GM08714 (cell line): ENCODE results near the gene RGS2.

Source experiments
- H3K4me3 ChIP-seq: fragments of 200-500 bp; sonication (Bioruptor generic); 2 replicates; pipeline ENCODE4 v1.5.1; 2014; ENCODE audit warnings: mild to moderate bottlenecking, low read length, inconsistent platforms
- ZNF274 ChIP-seq: IDR thresholded peaks from 2 replicates; pipeline ENCODE4 v1.6.1; 2012; ENCODE audit warnings: mild to moderate bottlenecking, low read depth, low read length

RGS2 gene

GRCh38 chr1:192786576-192786975, 22.3 kb upstream of the RGS2 start:
- TF ChIP-seq ZNF274: no peak

GRCh38 chr1:192787914-192788585, 20.8 kb upstream of the RGS2 start:
- no peak overlapping the region for H3K4me3 ChIP-seq
- TF ChIP-seq ZNF274: no peak

More at GRCh38 chr1:192786576-192786975, 22.3 kb upstream of the RGS2 start:
- H3K4me3 ChIP-seq: no peak overlapping the region

GRCh38 chr1:192789871-192790270, 19.0 kb upstream of the RGS2 start:
- TF ChIP-seq ZNF274: no peak

GRCh38 chr1:192792628-192793027, 16.2 kb upstream of the RGS2 start:
- no peak for TF ChIP-seq ZNF274
- no peak overlapping the region for H3K4me3 ChIP-seq

More at GRCh38 chr1:192789871-192790270, 19.0 kb upstream of the RGS2 start:
- H3K4me3 ChIP-seq: no peak overlapping the region

- no peak overlapping the region for H3K4me3 ChIP-seq
- TF ChIP-seq ZNF274: no peak
These were observed 14.7 kb upstream of the RGS2 start for GRCh38 chr1:192793983-192794767.

GRCh38 chr1:192794768-192795035, 14.1 kb upstream of the RGS2 start:
- no peak for TF ChIP-seq ZNF274

GRCh38 chr1:192795916-192796618, 12.8 kb upstream of the RGS2 start:
- no peak overlapping the region for H3K4me3 ChIP-seq
- no peak for TF ChIP-seq ZNF274

More at GRCh38 chr1:192794768-192795035, 14.1 kb upstream of the RGS2 start:
- no peak overlapping the region for H3K4me3 ChIP-seq

GRCh38 chr1:192797143-192797542, 11.7 kb upstream of the RGS2 start:
- TF ChIP-seq ZNF274: no peak
- H3K4me3 ChIP-seq: no peak overlapping the region

- TF ChIP-seq ZNF274: no peak
- H3K4me3 ChIP-seq: no peak overlapping the region
These were observed 10.9 kb upstream of the RGS2 start for GRCh38 chr1:192797891-192798290.

GRCh38 chr1:192801451-192801850, 7.4 kb upstream of the RGS2 start:
- no peak overlapping the region for H3K4me3 ChIP-seq
- no peak for TF ChIP-seq ZNF274

- TF ChIP-seq ZNF274: no peak
- H3K4me3 ChIP-seq: no peak overlapping the region
These were observed 6.4 kb upstream of the RGS2 start for GRCh38 chr1:192802406-192802805.

- no peak for TF ChIP-seq ZNF274
- no peak overlapping the region for H3K4me3 ChIP-seq
These were observed 5.3 kb upstream of the RGS2 start for GRCh38 chr1:192803501-192803900.

GRCh38 chr1:192805832-192806323, 3.0 kb upstream of the RGS2 start:
- no peak for TF ChIP-seq ZNF274

More at GRCh38 chr1:192805832-192806323, 3.0 kb upstream of the RGS2 start:
- no peak overlapping the region for H3K4me3 ChIP-seq
